Glutamatergic neuron (in vitro differentiated cells): ENCODE data around the gene NDST1. TPM values are rescaled to one million over a fixed set of nuclear protein-coding genes. Genes with fewer than 3 reads are reported as not detected.

Experiments used
- DNase-seq: peaks from one replicate; pipeline ENCODE4 v3.0.0; 2022
- H3K27ac Mint-ChIP-seq: one replicate; pipeline ENCODE4 v1.8.0; 2020; ENCODE audit warnings: mild to moderate bottlenecking, mixed read lengths, inconsistent platforms; ENCODE audit not compliant: unreplicated experiment
- H3K27me3 Mint-ChIP-seq: one replicate; pipeline ENCODE4 v1.8.0; 2020; ENCODE audit warnings: mild to moderate bottlenecking, moderate library complexity, mixed read lengths, inconsistent platforms; ENCODE audit not compliant: unreplicated experiment
- H3K36me3 Mint-ChIP-seq: one replicate; pipeline ENCODE4 v1.8.0; 2020; ENCODE audit warnings: mild to moderate bottlenecking, mixed read lengths, inconsistent platforms; ENCODE audit not compliant: unreplicated experiment
- H3K4me1 Mint-ChIP-seq: one replicate; pipeline ENCODE4 v1.8.0; 2020; ENCODE audit warnings: mild to moderate bottlenecking, low read depth, mixed read lengths, inconsistent platforms; ENCODE audit not compliant: unreplicated experiment
- H3K4me3 Mint-ChIP-seq: one replicate; pipeline ENCODE4 v1.8.0; 2020; ENCODE audit warnings: mild to moderate bottlenecking, mixed read lengths, inconsistent platforms; ENCODE audit not compliant: unreplicated experiment
- H3K9me3 Mint-ChIP-seq: one replicate; pipeline ENCODE4 v1.8.0; 2020; ENCODE audit warnings: mild to moderate bottlenecking, moderate library complexity, mixed read lengths, inconsistent platforms; ENCODE audit not compliant: unreplicated experiment
- CTCF ChIP-seq: fragments of 200-600 bp; sonication (generic); IDR thresholded peaks from one replicate; pipeline ENCODE4 v1.5.0; 2021; ENCODE audit not compliant: partially characterized antibody, unreplicated experiment
- total RNA-seq: library from RNA; stranded (reverse); fragmentation: NEBNext Ultra II Directional; extraction: Animal tissue kit (Norgen Biotek cat#: 25700); gene quantifications from one replicate; pipeline ENCODE4 v1.2.1, GENCODE V29; 2021; ENCODE audit not compliant: unreplicated experiment

NDST1 gene
- total RNA-seq, 1 donor from 2014 or later: 160 TPM

- H3K4me3 Mint-ChIP-seq: no peak overlapping the region
- H3K9me3 Mint-ChIP-seq: peaks cover 4% of the 10 kb centered on the region
- H3K36me3 Mint-ChIP-seq: peaks cover 5% of the 10 kb centered on the region
- peaks cover 5% of the 10 kb centered on the region for H3K4me1 Mint-ChIP-seq
- H3K27me3 Mint-ChIP-seq: peaks cover 7% of the 10 kb centered on the region
- no peak for DNase-seq
- no peak for TF ChIP-seq CTCF
- no peak overlapping the region for H3K27ac Mint-ChIP-seq
These were observed 37.3 kb downstream of the NDST1 start for GRCh38 chr5:150545246-150545645.

DNA sequence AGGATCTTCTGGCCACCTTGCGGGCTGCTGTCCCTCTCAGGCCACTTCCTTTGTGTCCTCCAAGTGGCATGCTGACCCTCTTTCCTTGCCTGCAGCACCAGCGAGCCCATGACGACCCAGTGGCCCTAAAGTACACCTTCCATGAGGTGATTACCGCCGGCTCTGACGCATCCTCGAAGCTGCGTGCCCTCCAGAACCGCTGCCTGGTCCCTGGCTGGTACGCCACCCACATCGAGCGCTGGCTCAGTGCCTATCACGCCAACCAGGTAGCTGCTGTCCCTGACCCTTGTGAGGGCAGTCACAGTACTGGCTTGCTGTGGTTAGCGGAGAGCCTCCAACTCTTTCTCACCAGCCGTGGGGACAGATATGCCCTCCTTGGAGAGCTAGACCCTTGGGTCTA, 40.2 kb downstream of the NDST1 start:
- Mint-ChIP-seq H3K36me3 (peaks cover 5% of the 10 kb centered on the region), H3K9me3 (peaks cover 1% of the 10 kb centered on the region), H3K4me3 (no peak overlapping the region), H3K4me1 (peaks cover 5% of the 10 kb centered on the region), H3K27ac (no peak overlapping the region), H3K27me3 (peaks cover 11% of the 10 kb centered on the region)
- DNase-seq: no peak
- no peak for TF ChIP-seq CTCF

DNA sequence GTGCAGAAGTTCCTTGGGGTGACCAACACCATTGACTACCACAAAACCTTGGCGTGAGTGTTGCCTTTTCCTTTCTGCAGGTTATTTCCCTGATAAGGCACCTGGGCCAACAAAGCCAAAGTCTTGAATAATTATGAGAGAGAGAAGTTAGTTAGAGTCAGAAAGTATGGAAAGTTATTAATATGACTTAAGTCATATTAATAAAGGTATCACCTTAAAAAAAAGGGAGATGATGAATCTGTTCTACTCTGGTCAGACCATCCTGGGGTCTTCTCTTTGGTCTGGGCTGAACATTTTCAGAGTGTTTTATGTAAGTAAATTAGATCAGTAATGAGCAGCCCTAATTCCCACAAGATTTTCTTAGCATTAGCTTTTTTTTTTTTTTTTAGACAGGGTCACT, 41.8 kb downstream of the NDST1 start:
- Mint-ChIP-seq H3K4me1 (no peaks in the 10 kb centered on the region), H3K27me3 (peaks cover 8% of the 10 kb centered on the region), H3K4me3 (no peak overlapping the region), H3K27ac (no peak overlapping the region), H3K36me3 (no peaks in the 10 kb centered on the region), H3K9me3 (peaks cover 1% of the 10 kb centered on the region)
- no peak for TF ChIP-seq CTCF
- no peak for DNase-seq

DNA sequence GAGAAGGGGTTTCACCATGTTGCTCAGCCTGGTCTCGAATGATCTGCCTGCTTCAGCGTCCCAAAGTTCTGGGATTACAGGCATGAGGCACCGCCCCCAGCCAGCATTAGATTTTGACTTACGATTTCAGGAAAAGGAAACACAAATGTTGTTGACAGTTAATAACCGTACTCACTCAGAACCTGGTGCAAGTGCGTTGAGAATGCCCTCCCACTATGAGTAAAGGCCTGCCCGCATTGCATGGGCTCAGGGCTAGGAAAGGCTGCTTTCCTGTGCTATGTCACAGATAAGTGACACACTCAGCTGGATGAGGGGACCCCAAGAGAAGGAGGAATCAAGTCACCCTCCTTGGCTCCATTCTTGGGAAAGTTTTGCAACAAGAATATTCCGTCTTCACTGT, 42.4 kb downstream of the NDST1 start:
- DNase-seq: no peak
- Mint-ChIP-seq H3K27me3 (peaks cover 8% of the 10 kb centered on the region), H3K4me3 (no peak overlapping the region), H3K9me3 (peaks cover 1% of the 10 kb centered on the region), H3K4me1 (no peaks in the 10 kb centered on the region), H3K27ac (no peak overlapping the region), H3K36me3 (no peaks in the 10 kb centered on the region)
- no peak for TF ChIP-seq CTCF

- no peak overlapping the region for H3K4me3 Mint-ChIP-seq
- no peak for DNase-seq
- H3K27ac Mint-ChIP-seq: no peak overlapping the region
- peaks cover 8% of the 10 kb centered on the region for H3K27me3 Mint-ChIP-seq
- no peak for TF ChIP-seq CTCF
- H3K9me3 Mint-ChIP-seq: peaks cover 1% of the 10 kb centered on the region
- H3K36me3 Mint-ChIP-seq: no peaks in the 10 kb centered on the region
- H3K4me1 Mint-ChIP-seq: peaks cover 3% of the 10 kb centered on the region
These were observed 43.1 kb downstream of the NDST1 start for GRCh38 chr5:150551066-150551465.
